ENCODE data around the gene PAQR4.

Gene PAQR4

DNA sequence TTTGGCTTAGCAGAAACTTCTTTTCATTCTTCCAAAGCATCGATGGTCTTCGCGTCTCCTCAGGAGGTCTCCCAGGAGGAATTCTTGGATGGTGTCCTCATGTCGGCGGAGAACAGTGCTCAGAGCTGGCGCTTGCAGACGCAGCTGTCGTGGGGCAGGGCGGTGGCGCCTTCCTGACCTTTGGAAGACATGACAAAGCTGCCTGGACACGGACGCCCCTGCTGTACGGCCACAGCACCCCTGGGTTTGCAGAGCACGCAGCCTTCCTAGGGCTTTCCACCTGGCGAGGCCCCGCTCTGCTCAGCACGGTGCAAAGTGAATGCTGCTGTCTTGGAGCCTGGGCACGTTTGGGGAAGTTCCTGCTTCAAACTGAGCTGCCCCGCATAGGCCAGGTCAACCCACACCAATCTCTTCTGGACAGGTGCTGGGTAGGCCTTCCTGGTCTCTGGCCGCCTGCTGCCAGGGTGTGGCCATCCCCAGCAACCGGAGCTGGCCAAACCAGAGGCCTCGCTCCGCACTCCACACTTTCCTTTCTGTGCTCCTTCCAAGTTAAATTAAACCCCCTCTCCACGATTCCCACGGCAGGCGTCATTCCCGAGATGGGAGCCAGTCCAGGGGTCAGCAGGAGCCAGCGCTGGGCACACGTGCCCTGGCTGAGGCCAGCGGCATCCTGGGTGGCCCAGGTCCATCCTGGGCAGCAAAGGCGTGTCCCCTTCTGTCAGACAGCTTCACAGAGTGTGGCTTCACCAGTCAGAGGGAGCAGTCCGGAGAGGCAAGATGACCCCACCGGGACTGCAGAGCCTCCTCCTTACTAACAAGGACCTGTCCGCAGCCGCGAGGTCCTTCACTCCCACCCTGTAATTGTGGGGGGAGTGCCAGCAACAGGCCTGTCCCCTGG, 20.1 kb upstream of the PAQR4 start:
- H3K27ac ChIP-seq (ENCODE audit: low read length) = no peak overlapping the region
- no peaks in the 10 kb centered on the region for H3K27me3 ChIP-seq (ENCODE audit: control insufficient read depth, insufficient read depth, low read length)
- no peak overlapping the region for H3K9ac ChIP-seq (ENCODE audit: low read length)
- H3K36me3 ChIP-seq (ENCODE audit: control insufficient read depth, low read depth, low read length) = no peaks in the 10 kb centered on the region
- no peak overlapping the region for H3K4me3 ChIP-seq (ENCODE audit: low read length)
- no peaks in the 10 kb centered on the region for H3K4me1 ChIP-seq (ENCODE audit: control insufficient read depth, low read depth, low read length)
- H3K9me3 ChIP-seq (ENCODE audit: control insufficient read depth, low read depth, low read length) = no peaks in the 10 kb centered on the region

DNA sequence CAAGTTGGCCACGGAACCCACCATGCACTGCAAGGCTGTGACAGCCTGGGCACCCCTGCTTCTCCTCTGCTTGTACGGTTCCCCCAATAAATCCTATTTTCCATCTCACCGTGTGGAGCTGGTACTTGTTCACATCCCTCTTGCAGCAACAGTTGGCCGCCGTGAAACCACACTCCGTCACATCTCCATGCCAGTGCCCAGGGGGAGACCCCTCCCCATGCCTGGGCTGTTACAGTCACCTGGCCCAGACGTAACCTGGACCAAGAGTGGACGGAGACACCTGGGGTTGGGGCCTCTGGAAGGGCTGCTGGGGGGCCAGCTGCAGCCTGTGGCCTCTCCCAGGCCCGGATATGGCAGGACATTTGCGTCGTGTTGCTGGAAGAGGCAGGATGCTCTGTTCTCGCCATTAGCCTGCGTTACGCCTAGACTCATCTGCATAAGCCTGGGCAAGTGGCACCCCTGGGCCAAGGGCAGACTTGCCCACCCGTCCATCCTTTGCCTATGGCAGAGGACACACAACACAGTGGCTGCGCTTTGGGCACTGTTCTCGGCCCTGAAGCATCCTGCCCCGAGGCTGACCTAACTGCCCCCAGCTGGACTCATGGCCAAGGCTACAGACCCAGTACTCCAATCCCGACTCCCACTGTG, 19.3 kb upstream of the PAQR4 start:
- Histone ChIP-seq H3K27me3 (ENCODE audit: control insufficient read depth, insufficient read depth, low read length) (no peaks in the 10 kb centered on the region), H3K4me1 (ENCODE audit: control insufficient read depth, low read depth, low read length) (no peaks in the 10 kb centered on the region), H3K4me3 (ENCODE audit: low read length) (no peak overlapping the region), H3K9me3 (ENCODE audit: control insufficient read depth, low read depth, low read length) (no peaks in the 10 kb centered on the region), H3K36me3 (ENCODE audit: control insufficient read depth, low read depth, low read length) (no peaks in the 10 kb centered on the region), H3K9ac (ENCODE audit: low read length) (no peak overlapping the region), H3K27ac (ENCODE audit: low read length) (no peak overlapping the region)

DNA sequence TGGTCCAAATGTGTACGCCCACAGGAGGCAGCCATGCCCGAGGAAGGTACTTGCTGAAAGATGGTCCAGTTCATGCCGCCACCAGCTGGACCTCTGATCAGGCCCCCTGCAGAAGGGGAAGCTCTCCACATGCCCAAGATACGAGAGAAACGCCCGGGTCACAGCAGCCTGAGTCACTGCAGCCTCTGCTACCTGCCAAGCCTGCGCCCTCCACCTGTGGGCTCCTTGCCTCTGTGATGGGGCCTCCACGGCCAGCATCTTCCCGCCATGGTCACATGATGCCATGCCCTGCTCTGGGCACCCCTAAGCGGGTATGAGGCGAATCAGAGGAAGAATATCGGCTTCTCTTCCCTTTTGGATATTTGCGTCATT, 18.8 kb upstream of the PAQR4 start:
- Histone ChIP-seq H3K4me3 (ENCODE audit: low read length) (no peak overlapping the region), H3K9me3 (ENCODE audit: control insufficient read depth, low read depth, low read length) (no peaks in the 10 kb centered on the region), H3K27ac (ENCODE audit: low read length) (no peak overlapping the region), H3K36me3 (ENCODE audit: control insufficient read depth, low read depth, low read length) (no peaks in the 10 kb centered on the region), H3K9ac (ENCODE audit: low read length) (no peak overlapping the region), H3K27me3 (ENCODE audit: control insufficient read depth, insufficient read depth, low read length) (no peaks in the 10 kb centered on the region), H3K4me1 (ENCODE audit: control insufficient read depth, low read depth, low read length) (no peaks in the 10 kb centered on the region)

DNA sequence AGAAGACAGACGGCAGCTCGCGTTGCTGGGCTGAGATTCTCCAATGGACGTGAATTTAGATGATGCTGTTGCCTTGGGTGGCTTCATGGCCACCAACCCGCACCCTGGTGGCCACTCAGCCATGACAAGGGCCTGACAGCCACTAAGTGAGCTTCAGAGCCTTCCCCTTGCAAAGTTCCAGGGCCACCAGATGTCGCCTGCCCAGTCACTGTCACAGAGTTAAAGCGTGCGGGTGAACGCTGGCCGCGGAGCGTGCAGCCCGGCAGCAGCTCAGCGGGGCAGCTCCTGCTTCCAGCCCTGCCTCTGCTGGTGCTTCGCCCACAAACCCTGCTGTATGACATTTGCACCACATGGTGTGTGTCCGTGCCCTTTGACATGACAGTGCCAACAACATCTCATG, 18.4 kb upstream of the PAQR4 start:
- Histone ChIP-seq H3K27me3 (ENCODE audit: control insufficient read depth, insufficient read depth, low read length) (no peaks in the 10 kb centered on the region), H3K9me3 (ENCODE audit: control insufficient read depth, low read depth, low read length) (no peaks in the 10 kb centered on the region), H3K27ac (ENCODE audit: low read length) (no peak overlapping the region), H3K36me3 (ENCODE audit: control insufficient read depth, low read depth, low read length) (no peaks in the 10 kb centered on the region), H3K4me3 (ENCODE audit: low read length) (no peak overlapping the region), H3K4me1 (ENCODE audit: control insufficient read depth, low read depth, low read length) (peaks cover under 1% of the 10 kb centered on the region), H3K9ac (ENCODE audit: low read length) (no peak overlapping the region)

DNA sequence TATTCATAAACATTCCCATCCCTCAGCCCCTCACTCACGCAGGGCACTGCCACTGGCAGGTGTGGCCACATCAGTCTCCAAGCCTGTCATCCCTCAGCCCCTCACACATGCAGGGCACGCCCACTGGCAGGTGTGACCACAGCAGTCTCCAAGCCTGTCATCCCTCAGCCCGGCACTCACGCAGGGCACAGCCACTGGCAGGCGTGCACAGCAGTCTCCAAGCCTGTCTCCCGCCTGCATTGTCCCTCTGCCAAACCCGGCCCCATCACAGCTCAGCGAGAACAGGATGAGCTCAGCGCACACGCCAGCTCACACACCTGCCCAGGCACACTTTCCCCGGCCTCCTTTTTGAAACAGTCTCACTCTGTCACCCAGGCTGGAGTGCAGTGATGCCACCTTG, 16.5 kb upstream of the PAQR4 start:
- Histone ChIP-seq H3K4me1 (ENCODE audit: control insufficient read depth, low read depth, low read length) (peaks cover 9% of the 10 kb centered on the region), H3K27me3 (ENCODE audit: control insufficient read depth, insufficient read depth, low read length) (no peaks in the 10 kb centered on the region), H3K27ac (ENCODE audit: low read length) (no peak overlapping the region), H3K36me3 (ENCODE audit: control insufficient read depth, low read depth, low read length) (no peaks in the 10 kb centered on the region), H3K9me3 (ENCODE audit: control insufficient read depth, low read depth, low read length) (no peaks in the 10 kb centered on the region), H3K4me3 (ENCODE audit: low read length) (no peak overlapping the region), H3K9ac (ENCODE audit: low read length) (no peak overlapping the region)

DNA sequence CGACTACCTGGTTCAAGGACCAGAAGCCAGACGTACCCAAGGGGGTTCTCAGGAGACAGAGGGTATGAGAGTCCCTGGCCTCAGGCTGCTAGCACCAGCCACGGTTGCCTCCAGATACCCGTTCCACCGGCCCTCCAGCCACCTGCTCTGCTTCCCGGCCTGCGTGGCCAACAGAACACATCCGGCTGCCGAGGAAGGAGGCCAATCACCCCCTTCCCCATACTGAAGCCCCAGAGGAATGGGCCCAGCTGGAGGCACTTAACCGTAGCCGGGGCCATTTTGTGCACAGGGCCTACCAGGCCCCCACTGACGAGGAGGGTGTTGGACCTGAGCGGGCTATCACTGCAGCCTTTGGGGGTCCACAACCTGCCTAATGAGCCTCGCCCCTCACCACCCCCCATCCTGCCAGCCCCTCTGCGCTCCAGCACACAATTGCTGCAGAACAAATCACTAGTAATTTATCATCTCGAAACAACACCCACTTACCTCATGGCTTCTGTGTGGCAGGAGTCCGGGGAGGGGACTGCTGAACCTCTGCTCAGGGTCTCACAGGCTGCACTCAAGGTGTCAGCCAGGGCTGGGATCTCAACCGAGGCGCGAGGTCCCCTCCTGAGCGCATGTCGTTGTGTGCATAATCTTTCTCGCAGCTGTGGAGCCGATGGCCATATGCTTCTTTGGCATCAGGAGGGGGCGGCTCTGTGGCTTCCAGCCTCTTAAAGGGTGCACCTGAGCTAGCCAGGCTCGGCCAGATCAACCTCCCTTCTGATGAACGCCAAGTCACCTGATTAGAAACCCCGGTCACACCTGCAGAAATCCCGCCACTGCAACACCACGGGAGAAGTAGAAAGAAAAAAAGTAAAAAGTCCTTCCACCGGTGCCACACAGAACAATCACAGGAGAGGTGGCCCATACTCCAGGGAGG, 15.2 kb upstream of the PAQR4 start:
- H3K27ac ChIP-seq (ENCODE audit: low read length) = no peak overlapping the region
- H3K9ac ChIP-seq (ENCODE audit: low read length) = no peak overlapping the region
- no peaks in the 10 kb centered on the region for H3K27me3 ChIP-seq (ENCODE audit: control insufficient read depth, insufficient read depth, low read length)
- H3K9me3 ChIP-seq (ENCODE audit: control insufficient read depth, low read depth, low read length) = no peaks in the 10 kb centered on the region
- H3K4me3 ChIP-seq (ENCODE audit: low read length) = no peak overlapping the region
- H3K4me1 ChIP-seq (ENCODE audit: control insufficient read depth, low read depth, low read length) = peaks cover 9% of the 10 kb centered on the region
- no peaks in the 10 kb centered on the region for H3K36me3 ChIP-seq (ENCODE audit: control insufficient read depth, low read depth, low read length)

DNA sequence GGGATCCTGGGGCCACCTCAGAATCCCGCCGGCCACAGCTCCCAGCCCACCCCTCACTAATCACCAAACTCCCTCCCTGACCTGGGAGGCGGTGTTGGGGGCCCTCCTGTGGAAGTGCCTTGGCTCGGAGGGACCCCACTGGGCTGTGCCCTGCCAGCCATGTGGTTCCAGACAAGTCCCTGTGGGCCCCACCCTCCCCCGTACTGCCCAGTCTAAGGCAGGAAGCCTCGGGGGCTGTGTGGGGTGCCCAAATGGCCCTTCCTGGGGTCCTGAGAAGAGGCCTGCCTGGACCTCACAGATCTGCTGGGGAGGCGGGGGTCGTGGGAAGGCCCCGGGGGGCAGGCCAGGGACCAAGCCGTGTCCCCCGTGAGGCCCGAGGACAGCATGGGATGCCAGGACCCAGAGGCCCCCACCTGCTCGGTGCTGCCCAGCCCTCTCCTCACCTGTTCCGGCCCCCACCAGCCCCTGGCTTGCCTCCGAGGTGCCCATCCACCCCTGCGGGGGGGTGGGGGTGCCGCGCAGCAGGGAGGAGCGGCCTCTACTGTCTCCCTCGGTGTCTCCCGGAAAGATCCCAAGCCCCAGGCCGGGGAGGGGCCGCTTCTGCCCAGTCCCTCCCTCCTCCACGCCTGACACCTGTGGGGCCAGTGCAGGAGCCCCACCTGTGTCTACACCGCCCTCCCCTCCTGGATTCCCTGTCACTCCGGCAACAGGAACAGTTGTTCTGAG, 14.3 kb upstream of the PAQR4 start:
- no peak overlapping the region for H3K27ac ChIP-seq (ENCODE audit: low read length)
- no peaks in the 10 kb centered on the region for H3K9me3 ChIP-seq (ENCODE audit: control insufficient read depth, low read depth, low read length)
- H3K27me3 ChIP-seq (ENCODE audit: control insufficient read depth, insufficient read depth, low read length) = no peaks in the 10 kb centered on the region
- H3K36me3 ChIP-seq (ENCODE audit: control insufficient read depth, low read depth, low read length) = no peaks in the 10 kb centered on the region
- H3K4me3 ChIP-seq (ENCODE audit: low read length) = no peak overlapping the region
- H3K9ac ChIP-seq (ENCODE audit: low read length) = no peak overlapping the region
- H3K4me1 ChIP-seq (ENCODE audit: control insufficient read depth, low read depth, low read length) = peaks cover 9% of the 10 kb centered on the region

DNA sequence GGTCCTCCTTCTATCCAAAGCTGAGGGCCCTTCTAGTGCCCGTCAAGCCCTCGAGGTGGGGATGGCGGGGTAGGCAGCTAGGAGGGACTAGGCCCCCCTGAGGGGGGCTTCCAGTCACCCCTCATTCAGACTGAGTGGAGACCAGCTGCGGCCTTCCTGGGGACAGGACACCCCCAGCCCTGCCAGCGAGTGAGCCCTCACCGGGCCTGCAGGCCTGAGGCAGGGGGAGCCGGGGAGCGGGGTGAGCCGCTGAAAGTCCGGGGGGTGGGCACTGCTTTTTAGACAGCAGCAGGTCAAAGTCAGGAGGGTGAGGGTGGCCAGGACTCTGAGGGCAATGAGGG, 13.7 kb upstream of the PAQR4 start:
- no peaks in the 10 kb centered on the region for H3K27me3 ChIP-seq (ENCODE audit: control insufficient read depth, insufficient read depth, low read length)
- H3K4me1 ChIP-seq (ENCODE audit: control insufficient read depth, low read depth, low read length) = peaks cover 9% of the 10 kb centered on the region
- H3K36me3 ChIP-seq (ENCODE audit: control insufficient read depth, low read depth, low read length) = no peaks in the 10 kb centered on the region
- H3K27ac ChIP-seq (ENCODE audit: low read length) = no peak overlapping the region
- H3K4me3 ChIP-seq (ENCODE audit: low read length) = no peak overlapping the region
- H3K9ac ChIP-seq (ENCODE audit: low read length) = no peak overlapping the region
- H3K9me3 ChIP-seq (ENCODE audit: control insufficient read depth, low read depth, low read length) = no peaks in the 10 kb centered on the region

DNA sequence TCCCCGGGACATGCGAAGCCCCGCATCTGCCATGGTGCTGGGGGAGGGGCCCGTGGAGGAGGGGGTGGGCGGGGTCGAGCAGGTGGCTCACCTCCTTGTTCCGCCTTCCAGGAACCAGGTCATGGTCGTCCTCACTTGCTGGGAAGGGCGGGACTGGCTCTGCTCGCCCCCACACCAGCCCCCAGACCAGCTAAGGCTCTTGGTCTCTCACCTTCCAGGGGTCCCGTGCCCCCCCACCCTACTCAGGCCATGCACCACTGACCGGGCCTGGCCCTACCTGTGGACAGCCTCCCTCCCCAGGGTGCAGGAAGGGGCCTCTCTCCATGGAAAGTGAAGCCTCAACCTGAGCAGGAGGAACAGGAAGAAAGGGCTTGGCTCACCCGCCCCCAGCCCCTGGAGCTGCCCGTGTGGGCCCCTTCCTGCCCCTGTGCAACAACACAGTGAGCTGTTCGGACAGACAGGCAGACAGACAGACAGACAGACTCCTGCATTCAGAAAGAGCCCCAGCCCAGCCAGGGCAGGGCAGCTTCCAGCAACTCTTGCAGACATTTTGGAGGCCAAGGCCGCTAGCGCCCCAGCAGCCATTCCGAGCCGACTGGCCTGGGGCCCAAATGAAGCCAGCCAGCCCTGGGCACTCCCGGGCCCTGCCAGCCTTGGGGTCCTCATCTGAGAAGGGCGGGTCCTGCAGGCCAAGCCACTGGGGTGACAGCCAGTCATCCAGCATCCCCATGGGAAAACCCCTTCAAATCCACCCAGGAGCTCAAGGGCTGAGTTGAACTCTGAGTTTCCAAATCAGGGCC, 13.2 kb upstream of the PAQR4 start:
- Histone ChIP-seq H3K4me1 (ENCODE audit: control insufficient read depth, low read depth, low read length) (peaks cover 9% of the 10 kb centered on the region), H3K4me3 (ENCODE audit: low read length) (no peak overlapping the region), H3K36me3 (ENCODE audit: control insufficient read depth, low read depth, low read length) (no peaks in the 10 kb centered on the region), H3K9me3 (ENCODE audit: control insufficient read depth, low read depth, low read length) (no peaks in the 10 kb centered on the region), H3K27me3 (ENCODE audit: control insufficient read depth, insufficient read depth, low read length) (no peaks in the 10 kb centered on the region), H3K9ac (ENCODE audit: low read length) (no peak overlapping the region), H3K27ac (ENCODE audit: low read length) (no peak overlapping the region)

DNA sequence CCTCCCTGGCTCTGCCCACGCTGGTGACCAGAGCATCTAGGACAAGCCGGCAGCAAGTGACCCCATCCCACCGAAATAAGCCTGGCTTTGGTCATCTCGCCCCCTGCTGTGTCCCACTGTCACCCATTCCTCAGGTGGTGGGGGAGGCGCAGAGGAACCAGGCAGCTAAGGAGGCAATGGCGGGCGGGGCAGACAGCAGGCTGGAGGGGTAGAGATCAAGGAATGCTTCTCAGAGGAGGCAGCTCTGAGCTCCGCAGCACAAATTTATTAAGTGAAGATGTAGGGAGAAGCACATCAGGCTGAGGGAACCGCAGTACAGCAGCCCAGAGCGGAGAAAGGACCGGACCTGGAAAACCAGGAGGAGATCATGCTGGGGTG, 12.6 kb upstream of the PAQR4 start:
- H3K9ac ChIP-seq (ENCODE audit: low read length) = no peak overlapping the region
- H3K27me3 ChIP-seq (ENCODE audit: control insufficient read depth, insufficient read depth, low read length) = no peaks in the 10 kb centered on the region
- no peaks in the 10 kb centered on the region for H3K36me3 ChIP-seq (ENCODE audit: control insufficient read depth, low read depth, low read length)
- H3K9me3 ChIP-seq (ENCODE audit: control insufficient read depth, low read depth, low read length) = no peaks in the 10 kb centered on the region
- peaks cover 9% of the 10 kb centered on the region for H3K4me1 ChIP-seq (ENCODE audit: control insufficient read depth, low read depth, low read length)
- no peak overlapping the region for H3K27ac ChIP-seq (ENCODE audit: low read length)
- H3K4me3 ChIP-seq (ENCODE audit: low read length) = no peak overlapping the region
